HL-60 (cell line): ENCODE results near the gene CCSER2.

Source experiments
- CTCF ChIP-seq: IDR thresholded peaks from one replicate; pipeline ENCODE4 v1.5.1; 2011; ENCODE audit warnings: low read length, control low read depth, inconsistent platforms; ENCODE audit not compliant: insufficient read depth
- POLR2AphosphoS5 ChIP-seq: IDR thresholded peaks from 2 replicates; pipeline ENCODE4 v1.6.1; 2012; ENCODE audit warnings: low read depth

GRCh38 chr10:84337199-84337598 is 8.8 kb downstream of the CCSER2 start:
- TF ChIP-seq CTCF (no peak), POLR2AphosphoS5 (no peak)
